ENCODE measurements around the gene TMEFF2.

Gene TMEFF2

GRCh38 chr2:191977754-191978153, 217.0 kb downstream of the TMEFF2 start:
- H3K4me3 ChIP-seq (ENCODE audit: low read depth, low read length), result no peak overlapping the region

- H3K4me3 ChIP-seq (ENCODE audit: low read depth, low read length), result no peak overlapping the region
Observed at GRCh38 chr2:191976436-191976835, 218.3 kb downstream of the TMEFF2 start.

- no peak overlapping the region for H3K4me3 ChIP-seq (ENCODE audit: low read depth, low read length)
Observed at GRCh38 chr2:191974676-191975075, 220.1 kb downstream of the TMEFF2 start.

GRCh38 chr2:191970867-191971266, 223.9 kb downstream of the TMEFF2 start:
- no peak overlapping the region for H3K4me3 ChIP-seq (ENCODE audit: low read depth, low read length)

- H3K4me3 ChIP-seq (ENCODE audit: low read depth, low read length), result no peak overlapping the region
Observed at GRCh38 chr2:191968120-191968519, 226.6 kb downstream of the TMEFF2 start.

GRCh38 chr2:191965733-191966132, 229.0 kb downstream of the TMEFF2 start:
- no peak overlapping the region for H3K4me3 ChIP-seq (ENCODE audit: low read depth, low read length)

- no peak overlapping the region for H3K4me3 ChIP-seq (ENCODE audit: low read depth, low read length)
Observed at GRCh38 chr2:191961556-191961955, 233.2 kb downstream of the TMEFF2 start.

- H3K4me3 ChIP-seq (ENCODE audit: low read depth, low read length), result no peak overlapping the region
Observed at GRCh38 chr2:191959209-191959608, 235.5 kb downstream of the TMEFF2 start.

- no peak overlapping the region for H3K4me3 ChIP-seq (ENCODE audit: low read depth, low read length)
Observed at GRCh38 chr2:191957996-191958860, 236.5 kb downstream of the TMEFF2 start.

GRCh38 chr2:191954451-191954850, 240.3 kb downstream of the TMEFF2 start:
- no peak overlapping the region for H3K4me3 ChIP-seq (ENCODE audit: low read depth, low read length)

- no peak overlapping the region for H3K4me3 ChIP-seq (ENCODE audit: low read depth, low read length)
Observed at GRCh38 chr2:191952515-191953270, 242.0 kb downstream of the TMEFF2 start.

GRCh38 chr2:191951832-191952231, 242.9 kb downstream of the TMEFF2 start:
- H3K4me3 ChIP-seq (ENCODE audit: low read depth, low read length), result no peak overlapping the region

- H3K4me3 ChIP-seq (ENCODE audit: low read depth, low read length), result no peak overlapping the region
Observed at GRCh38 chr2:191951376-191951775, 243.4 kb downstream of the TMEFF2 start.

- no peak overlapping the region for H3K4me3 ChIP-seq (ENCODE audit: low read depth, low read length)
Observed at GRCh38 chr2:191950132-191950874, 244.4 kb downstream of the TMEFF2 start.

GRCh38 chr2:191947235-191947634, 247.5 kb downstream of the TMEFF2 start:
- no peak overlapping the region for H3K4me3 ChIP-seq (ENCODE audit: low read depth, low read length)

- H3K4me3 ChIP-seq (ENCODE audit: low read depth, low read length), result no peak overlapping the region
Observed at GRCh38 chr2:191946471-191947182, 248.1 kb downstream of the TMEFF2 start.

GRCh38 chr2:191945623-191946022, 249.1 kb downstream of the TMEFF2 start:
- H3K4me3 ChIP-seq (ENCODE audit: low read depth, low read length), result no peak overlapping the region

GRCh38 chr2:191942739-191943103, 252.0 kb downstream of the TMEFF2 start:
- no peak overlapping the region for H3K4me3 ChIP-seq (ENCODE audit: low read depth, low read length)

GRCh38 chr2:191942090-191942738, 252.5 kb downstream of the TMEFF2 start:
- no peak overlapping the region for H3K4me3 ChIP-seq (ENCODE audit: low read depth, low read length)

- H3K4me3 ChIP-seq (ENCODE audit: low read depth, low read length), result no peak overlapping the region
Observed at GRCh38 chr2:191941376-191941929, 253.3 kb downstream of the TMEFF2 start.
